Measurements from ENCODE around the gene SH3BGR. TPM values are rescaled to one million over a fixed set of nuclear protein-coding genes. Genes with fewer than 3 reads are reported as not detected.

SH3BGR gene
- total and polyA plus RNA-seq, 2 of the 8 experiments (the other 6 are each of a cell fraction or from before 2014, with no cell fraction given), result 2.1 to 5.9 TPM

DNA sequence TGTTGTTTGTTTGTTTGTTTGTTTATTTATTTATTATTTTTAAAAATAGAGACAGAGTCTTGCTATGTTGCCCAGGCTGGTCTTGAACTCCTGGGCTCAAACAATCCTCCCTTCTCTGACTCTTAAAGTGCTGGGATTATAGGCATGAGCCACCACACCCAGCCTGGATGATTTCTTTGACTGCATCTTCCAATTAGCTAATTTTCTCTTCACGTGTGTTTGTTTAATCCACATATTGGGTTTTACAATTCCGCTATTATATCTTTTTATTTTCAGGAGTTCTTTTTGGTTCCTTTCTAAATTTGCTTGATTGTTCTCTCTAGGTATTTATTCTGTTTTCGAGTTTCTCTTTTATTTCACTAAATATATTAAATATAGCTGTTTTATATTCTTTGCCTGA is 19.8 kb downstream of the SH3BGR start (continued):
- TF ChIP-seq SIN3A (conservative IDR thresholded peaks at IDR 0.05 in 1 of 2, IDR thresholded peaks at IDR 0.05 in 1 of 2; ENCODE audit: low read depth in 1 of 2, low read length in 2 of 2) (no peak), CBX5 (IDR thresholded peaks at IDR 0.05; ENCODE audit: low read depth, low read length) (no peak), POLR2A (IDR thresholded peaks at IDR 0.05; ENCODE audit: control extremely low read depth in 1 of 2, low read depth in 2 of 2, low read length in 2 of 2) (no peak), KDM1A (IDR thresholded peaks at IDR 0.05; ENCODE audit: borderline replicate concordance, low read length) (no peak), TAF1 (IDR thresholded peaks at IDR 0.05; ENCODE audit: low read depth, low read length) (no peak), SUZ12 (IDR thresholded peaks at IDR 0.05; ENCODE audit: low read length) (no peak), JUND (IDR thresholded peaks at IDR 0.05; ENCODE audit: low read length) (no peak)
- TF ChIP-seq, protein P1, sequence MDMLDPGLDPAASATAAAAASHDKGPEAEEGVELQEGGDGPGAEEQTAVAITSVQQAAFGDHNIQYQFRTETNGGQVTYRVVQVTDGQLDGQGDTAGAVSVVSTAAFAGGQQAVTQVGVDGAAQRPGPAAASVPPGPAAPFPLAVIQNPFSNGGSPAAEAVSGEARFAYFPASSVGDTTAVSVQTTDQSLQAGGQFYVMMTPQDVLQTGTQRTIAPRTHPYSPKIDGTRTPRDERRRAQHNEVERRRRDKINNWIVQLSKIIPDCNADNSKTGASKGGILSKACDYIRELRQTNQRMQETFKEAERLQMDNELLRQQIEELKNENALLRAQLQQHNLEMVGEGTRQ (IDR thresholded peaks at IDR 0.05; ENCODE audit: low read length), result no peak
